Central memory CD4-positive, alpha-beta T cell (primary cell): ENCODE data around the gene SLC25A53.
"Not testable (repeated sequence)": the region's sequence is repeated elsewhere in the genome, so short reads cannot be mapped to it uniquely, and the experiment has no call there.

Experiments used
- DNase-seq: peaks from one replicate; pipeline ENCODE4 v3.0.0; 2022

Gene SLC25A53

DNA sequence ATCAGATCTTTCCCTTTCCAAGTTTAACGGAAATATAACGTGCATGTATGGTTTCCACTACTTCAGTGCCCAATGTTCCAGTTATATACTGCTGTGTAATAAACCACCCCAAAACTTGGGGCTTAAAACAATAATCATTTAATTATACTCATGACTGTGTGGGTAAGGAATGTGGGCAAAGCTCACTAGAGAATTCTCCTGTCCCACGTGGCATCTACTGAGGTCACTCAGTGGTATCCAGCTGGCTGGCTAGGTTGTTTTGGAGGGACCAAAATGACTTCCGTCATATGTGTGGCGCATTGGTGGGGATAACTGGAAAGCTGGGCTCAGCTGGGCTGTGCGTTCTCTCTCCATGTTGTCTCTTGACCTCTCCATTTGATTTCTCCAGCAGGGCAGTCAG lies 26.0 kb downstream of the SLC25A53 start:
- no peak for DNase-seq

GRCh38 chrX:104126856-104127255 lies 30.0 kb downstream of the SLC25A53 start:
- no peak for DNase-seq

DNA sequence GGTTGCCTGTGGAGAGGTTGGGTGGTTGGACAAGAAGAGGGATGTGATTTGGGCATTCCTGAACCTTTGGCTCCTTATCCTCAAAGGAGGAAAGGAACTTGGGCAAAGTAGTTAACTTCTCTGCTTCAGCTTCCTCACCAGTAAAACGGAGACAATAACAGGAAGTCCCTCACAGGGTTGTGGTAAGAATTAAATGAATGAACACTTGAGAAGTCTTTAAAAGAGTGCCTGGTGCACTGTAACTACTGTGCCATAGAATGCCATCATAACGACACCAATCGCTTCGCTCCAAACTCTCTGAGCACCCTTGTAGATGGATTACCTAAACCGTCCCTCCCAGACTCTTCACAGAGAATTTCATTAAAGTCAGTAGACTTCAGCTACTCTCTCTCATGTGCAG lies 34.0 kb downstream of the SLC25A53 start:
- DNase-seq = no peak

DNA sequence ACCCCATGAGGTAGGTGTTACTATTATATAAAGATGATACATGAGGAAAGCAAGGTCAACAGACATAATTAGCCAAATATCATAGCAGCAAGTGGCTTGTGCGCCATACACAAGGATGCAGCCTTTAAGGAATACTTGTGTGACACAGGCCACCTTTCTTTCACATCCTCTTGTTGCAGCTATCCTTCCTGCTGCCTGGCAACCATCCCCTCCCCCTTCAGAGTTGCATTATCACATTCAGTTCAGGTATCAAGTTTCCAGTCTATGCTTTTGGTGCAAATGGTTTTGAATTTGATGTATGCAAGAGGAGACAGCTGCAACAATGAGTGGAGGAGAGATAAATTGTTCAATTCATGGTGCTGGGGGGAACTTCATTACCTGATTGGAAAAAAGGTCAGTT lies 38.0 kb downstream of the SLC25A53 start:
- no peak for DNase-seq

DNA sequence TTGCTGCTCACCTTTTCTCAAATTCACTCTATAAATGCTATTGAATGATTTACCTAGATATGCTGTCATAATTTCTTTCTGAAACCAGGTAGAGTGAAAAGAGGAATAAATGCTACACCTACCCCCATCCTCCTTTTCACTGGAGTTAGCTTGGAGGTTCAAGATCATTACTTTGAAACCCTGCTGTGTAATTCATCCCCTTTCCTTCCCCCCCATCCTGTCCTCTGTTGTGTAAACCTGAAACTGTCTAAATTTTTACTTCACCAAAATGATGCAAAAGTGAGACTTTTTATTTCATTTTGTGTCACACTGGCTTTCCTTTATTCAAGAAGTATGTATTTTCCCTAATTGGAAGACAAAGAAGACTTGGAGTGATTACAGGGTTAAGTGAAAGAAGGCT lies 39.0 kb downstream of the SLC25A53 start:
- no peak for DNase-seq

GRCh38 chrX:104113222-104113965 lies 43.4 kb downstream of the SLC25A53 start:
- DNase-seq = peak; percentile 47

- DNase-seq = peak; percentile 38
Measured at GRCh38 chrX:104112326-104112951, 44.4 kb downstream of the SLC25A53 start, which contains the start of gene ZCCHC18. TSS of gene ZCCHC18 (plus strand) at chrX:104112523. CDS start at chrX:104114112, 1,589 bp downstream.

DNA sequence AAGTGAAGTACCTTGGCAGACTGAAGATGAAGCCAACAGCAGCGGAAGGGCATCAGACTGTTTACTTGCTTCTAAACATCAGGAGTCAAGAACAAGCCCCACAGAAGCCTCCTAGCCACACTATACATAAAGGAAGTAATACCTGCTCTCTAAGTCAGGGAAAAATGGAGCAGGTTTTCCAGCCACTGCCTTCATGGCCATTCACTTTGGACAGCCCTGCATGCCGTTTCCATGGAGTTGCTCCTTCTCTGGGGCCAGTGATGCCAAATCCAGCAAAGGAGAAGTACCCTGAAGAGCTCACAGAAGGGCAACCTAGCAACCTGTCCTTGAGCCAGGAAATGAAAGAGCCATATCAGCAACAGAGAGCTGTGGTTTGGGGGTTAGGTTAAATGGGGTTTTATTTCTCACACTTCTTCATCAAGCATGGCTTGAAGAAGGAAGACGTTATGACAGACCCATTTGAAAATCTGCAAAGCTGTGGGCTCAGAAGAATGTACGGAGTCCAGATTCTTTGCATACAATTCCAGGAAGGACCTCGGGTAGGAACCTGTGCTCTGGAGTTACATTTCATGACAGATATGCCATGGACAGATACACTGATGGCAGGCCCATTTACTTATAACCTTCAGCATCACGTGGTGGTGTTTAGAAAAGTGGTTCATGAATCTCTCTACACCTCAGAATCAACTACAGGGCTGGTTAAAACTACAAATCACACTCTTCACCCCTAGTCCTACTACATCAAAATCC lies 46.1 kb downstream of the SLC25A53 start:
- peak; percentile 55 for DNase-seq

DNA sequence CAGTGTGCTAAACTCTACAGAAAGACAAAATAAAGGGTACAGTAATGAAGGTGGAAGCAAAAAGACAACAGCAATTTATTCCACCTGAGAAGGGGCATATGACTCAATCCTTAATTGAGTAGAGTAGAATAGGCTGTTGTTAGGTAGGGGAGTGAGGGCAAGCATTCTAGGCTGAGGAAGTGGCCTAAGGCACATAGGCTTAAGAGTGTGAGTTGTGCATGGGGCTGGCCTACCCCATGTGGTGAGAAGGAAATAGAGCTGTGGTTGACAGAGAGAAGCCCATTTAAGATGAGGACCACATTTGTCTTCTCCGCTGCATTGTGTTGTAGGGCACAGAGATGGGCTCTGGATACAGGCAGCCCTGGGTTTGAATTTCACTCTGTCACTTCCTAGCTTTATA lies 47.9 kb downstream of the SLC25A53 start:
- DNase-seq = no peak

DNA sequence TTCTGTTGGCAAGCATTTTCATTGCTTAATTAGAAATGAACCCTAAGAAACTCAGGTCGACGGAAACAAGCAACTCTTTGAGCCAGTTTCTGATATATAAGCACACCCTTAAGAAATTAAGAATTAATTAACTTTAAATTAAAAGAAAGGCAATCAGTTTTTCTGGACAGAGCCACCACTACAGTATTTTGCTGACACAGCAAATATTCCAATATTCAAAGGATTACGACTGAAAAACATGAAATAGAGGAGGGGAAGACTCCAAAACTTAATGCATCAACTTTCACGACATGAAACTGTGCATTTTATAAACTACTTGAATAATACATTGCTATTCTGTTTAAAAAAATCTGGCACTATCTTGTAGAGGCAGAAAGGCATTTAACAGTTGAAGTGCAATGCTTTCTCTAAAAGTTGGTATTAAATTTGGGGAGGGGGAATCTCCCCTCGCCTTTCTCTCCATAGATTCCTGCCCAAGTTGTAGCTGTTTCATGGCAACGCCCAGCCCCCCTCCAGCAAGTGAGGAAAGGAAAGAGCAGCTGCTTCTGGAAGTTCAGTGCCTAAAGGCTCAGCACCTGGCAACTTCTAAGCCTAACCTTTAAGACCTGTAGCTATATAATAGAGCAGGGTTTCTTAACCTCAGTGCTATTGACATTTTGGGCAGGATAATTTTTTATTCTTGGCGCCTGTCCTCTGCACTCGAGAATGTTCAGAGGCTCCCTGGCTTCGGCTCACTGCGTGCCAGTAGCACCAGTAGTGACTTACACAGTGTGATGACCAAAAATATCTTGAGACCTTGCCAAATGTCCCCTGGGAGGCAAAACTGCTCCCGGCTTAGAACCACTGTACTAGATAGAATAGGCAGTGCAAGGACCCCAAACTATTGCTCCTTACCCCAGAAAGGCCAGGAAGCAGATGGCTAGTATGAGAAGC lies 51.2 kb downstream of the SLC25A53 start:
- no peak for DNase-seq

- no peak for DNase-seq
Measured at GRCh38 chrX:104104676-104105075, 52.1 kb downstream of the SLC25A53 start.

DNA sequence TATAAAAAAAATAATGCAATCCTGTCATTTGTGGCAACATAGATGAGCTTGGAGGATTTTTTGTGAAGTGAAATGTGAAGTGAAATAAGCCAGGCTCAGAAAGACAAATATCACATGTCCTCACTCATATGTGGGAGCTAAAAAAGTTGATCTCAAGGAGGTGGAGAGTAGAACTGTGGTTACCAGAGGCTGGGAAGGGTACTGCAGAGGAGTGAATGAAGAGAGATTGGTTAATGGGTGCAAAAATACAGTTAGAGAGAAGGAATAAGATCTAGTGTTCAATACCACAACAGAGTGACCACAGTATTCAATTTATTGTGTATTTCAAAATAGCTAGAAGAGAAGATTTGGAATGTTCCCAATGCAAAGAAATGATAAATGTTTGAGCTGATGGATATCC lies 57.9 kb downstream of the SLC25A53 start:
- DNase-seq = no peak

DNA sequence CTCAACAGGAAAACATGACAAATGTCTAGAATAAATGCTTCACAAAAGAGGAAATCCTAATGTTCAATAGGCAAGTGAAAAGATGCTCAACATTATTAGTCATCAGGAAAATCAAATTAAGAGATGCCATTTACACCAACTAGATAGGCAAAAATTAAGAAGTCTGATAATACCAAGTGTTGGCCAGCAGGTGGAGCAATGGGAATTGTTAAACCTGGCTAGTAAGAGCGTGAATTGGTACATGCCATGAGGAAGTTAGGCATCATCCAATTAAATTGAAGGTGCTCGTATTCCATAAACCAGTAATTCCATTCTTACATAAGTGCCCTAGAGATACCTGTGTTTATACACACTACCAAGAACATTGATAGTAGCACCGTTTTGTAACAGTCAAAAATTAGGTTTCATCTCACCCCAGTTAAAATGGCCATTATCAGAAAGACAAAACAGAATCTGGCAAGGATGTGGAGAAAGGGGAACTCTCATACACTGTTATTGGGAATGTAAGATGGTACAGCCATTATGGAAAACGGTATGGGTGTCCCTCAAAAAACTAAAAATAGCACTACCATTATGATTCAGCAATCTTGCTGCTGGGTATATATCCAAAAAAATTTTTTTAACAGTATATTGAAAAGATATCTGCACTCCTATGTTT lies 58.5 kb downstream of the SLC25A53 start:
- DNase-seq = peak; percentile 49

GRCh38 chrX:104085919-104086318 lies 70.9 kb downstream of the SLC25A53 start:
- no peak for DNase-seq

GRCh38 chrX:104085477-104085876 lies 71.3 kb downstream of the SLC25A53 start:
- DNase-seq = no peak

GRCh38 chrX:104084534-104085277 lies 72.1 kb downstream of the SLC25A53 start:
- DNase-seq = no peak

GRCh38 chrX:104084063-104084462 lies 72.7 kb downstream of the SLC25A53 start:
- DNase-seq = no peak

- DNase-seq = not testable (repeated sequence)
Measured at GRCh38 chrX:104077854-104078253, 79.0 kb downstream of the SLC25A53 start.

DNA sequence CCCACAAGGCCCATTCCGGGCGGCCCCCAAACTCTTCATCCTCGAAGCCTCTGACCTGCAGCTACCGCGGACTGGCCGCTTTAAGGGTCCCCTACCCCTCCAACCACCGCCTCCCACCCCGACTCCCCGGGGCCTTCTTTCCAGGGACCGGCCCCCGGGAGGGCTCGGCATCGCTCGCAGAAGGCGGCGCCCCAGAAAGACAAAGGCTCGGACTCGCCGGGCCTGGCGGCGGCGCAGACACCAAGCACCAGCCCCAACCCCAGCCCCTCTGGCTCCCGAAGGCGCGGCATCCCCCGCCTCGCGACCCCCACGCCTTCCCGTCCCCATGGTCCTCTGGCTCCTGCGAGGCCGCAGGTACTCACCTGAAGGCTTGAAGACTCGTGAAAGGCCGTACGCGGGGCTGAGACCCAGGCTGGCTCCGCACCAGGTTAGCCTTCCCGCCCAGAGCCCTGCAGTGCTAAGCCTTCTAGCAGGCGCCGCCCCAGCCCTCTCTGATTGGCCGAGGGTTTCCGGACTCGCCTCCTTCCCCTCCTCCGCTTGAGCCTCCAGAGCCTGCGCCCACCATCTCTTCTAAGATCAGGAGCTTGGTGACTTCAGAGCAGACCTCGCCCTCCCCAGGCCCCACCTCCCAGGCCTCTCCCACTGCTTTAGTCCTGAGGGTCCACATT lies 80.9 kb downstream of the SLC25A53 start, which contains the start of gene TMSB15C:
Gene TMSB15C, minus strand, starts transcription at position 459 of the 668 bp plus-strand sequence.
- not testable (repeated sequence) for DNase-seq

DNA sequence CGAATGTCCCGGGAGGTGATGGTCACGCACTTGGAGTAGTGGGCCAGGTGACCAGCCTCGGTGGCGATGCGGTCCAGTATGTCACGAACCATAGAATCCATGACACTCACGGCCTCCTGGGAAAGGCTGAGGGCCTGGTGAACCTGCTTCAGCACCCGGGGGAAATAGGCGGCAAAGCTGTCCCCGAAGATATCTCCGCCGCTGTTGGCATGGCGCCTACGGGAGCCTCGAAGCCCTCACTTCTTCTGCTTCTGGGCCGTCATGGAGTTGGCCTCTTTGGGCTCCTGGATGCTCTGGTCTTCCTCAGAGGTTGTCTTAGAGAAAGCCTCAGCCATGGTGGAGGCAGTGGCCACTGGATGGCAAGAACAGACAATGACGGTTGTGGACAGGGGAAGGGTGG lies 94.2 kb downstream of the SLC25A53 start:
- DNase-seq = not testable (repeated sequence)
